ENCODE results near the gene HOXD11.

Gene HOXD11

DNA sequence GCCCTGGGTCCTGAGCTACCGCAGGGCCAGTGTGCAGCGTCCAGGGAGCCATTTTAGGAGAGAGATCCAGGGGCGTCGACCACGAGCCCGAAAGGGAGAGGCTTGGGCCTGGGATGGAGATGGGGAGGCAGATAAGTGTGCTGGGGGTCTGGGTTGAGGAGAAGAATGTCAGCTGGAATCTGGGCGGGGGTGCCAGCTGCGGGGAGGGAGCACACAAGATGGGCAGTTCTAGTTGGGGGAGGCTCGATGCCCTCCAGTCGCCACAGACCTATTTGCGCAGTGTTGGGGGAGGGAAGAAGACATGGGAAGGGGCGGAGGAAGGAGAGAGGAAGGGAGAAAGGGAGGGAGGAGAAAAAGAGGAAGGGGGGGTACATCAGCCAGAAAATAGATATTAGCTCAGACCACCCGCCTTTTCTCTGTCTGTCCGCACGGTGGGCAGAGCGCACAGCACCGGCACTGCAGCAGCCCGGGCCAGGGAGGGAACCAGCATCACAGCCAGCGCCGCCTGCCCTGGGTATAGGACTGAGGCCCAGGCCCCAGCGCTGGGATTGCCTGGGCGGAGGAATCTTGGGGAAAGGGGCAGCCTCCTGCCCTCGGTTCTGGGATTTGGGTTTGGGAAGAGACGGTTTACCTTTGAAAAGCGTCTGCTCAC, 1.9 kb upstream of the HOXD11 start:
- no peak for DNase-seq (ENCODE audit: low read depth in 2 of 2, low spot score in 1 of 2)

DNA sequence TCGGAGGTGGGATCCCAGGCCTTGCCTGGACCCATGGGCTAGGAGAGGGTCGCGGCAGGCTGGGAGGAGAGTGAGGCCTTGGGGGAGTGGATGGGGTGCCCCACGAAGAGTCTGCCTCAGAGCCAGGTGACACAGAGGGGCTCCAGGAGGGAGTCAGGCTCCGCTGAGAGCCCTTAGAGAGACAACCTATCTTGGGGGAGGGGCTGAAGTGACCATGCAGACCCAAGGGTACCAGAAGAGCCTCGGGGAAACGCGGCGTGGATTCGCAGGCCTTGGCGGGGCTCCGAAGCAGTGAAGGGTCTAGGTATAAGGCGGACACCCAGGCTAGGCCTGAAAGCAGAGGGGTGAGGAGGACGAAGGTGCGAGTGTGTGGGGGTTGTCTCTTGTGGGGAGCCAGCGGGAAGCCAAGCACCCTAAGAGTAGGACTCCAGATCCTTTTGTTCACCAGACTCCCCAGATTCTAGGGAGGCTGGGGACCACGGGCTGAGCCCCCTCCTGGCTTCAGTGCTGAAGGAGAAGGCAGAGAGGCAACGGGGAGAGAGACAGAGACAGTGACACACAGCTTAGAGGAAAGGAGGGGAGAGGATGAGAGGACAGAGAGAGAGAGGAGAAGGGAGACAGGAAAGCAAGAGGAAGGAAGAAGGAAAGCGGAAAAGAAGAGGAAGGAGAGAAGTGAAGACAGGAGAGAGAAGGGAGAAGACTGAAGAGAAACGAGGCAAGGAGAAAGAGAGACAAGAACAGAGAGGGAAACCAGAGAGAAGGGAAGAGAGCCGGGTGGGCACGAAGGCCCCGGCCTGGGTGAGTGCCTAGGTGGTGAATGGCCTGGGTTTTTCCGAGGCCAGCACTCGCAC, 1.1 kb upstream of the HOXD11 start:
- DNase-seq (ENCODE audit: low read depth in 2 of 2, low spot score in 1 of 2): no peak

DNA sequence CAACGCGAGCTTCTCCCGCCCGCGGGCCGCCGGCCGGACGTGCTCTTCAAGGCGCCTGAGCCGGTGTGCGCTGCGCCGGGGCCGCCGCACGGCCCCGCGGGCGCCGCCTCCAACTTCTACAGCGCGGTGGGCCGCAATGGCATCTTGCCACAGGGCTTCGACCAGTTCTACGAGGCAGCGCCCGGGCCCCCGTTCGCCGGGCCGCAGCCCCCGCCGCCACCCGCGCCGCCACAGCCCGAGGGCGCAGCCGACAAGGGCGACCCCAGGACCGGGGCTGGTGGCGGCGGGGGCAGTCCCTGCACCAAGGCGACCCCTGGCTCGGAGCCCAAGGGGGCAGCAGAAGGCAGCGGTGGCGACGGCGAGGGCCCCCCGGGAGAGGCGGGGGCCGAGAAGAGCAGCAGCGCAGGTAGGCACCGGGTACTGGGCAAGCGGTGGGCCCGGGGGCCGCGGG, 676 bp downstream of the HOXD11 start:
- no peak for DNase-seq (ENCODE audit: low read depth in 2 of 2, low spot score in 1 of 2)

DNA sequence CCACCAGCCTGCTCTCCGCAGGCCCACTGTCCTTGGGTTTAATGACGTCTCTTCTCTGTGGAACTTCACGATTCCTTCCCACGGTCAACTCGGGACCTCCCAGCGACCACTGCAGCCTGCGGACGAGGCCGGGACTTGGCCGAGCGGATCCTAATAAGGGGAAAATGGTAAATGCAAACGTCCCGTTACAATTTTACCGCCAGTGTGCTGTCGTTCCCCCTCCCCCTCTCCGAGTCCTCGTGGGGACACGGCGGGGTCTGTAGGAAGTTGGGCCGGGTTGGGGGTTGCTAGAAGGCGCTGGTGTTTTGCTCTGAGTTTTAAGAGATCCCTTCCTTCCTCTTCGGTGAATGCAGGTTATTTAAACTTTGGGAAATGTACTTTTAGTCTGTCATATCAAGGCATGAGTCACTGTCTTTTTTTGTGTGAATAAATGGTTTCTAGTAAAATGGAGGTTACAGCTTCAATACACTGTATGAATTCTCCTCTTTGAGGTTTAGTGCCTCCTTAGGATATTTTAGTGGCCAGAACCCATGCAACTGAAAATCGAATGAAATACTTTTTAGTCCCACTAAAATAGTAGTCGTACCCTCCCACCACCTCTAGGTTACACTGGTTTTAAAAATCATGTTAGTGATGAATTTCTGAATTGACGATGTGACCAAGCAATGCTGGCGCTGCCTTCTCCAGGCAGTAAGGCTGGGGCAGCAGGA, 2.3 kb downstream of the HOXD11 start:
- no peak for DNase-seq (ENCODE audit: low read depth in 2 of 2, low spot score in 1 of 2)

DNA sequence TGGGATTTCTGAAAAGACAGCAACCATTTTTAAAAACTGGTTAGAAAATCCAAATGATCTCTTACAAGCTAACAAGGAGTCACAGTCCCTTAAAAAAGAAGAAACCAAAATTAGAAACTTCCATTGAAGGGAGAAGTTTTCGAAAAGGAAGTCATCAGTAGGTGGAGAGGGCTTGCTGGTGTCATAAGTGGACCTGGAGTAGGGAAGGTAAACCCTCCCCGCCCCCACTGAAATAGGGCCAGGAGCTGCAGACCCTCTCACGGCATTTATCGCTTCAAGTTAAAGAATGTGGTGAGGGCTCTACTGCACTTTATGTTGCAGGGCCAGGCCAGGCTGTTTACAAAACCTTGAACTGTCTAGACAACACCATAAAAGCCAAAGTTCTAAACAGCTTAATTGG, 2.9 kb downstream of the HOXD11 start:
- no peak for DNase-seq (ENCODE audit: low read depth in 2 of 2, low spot score in 1 of 2)

DNA sequence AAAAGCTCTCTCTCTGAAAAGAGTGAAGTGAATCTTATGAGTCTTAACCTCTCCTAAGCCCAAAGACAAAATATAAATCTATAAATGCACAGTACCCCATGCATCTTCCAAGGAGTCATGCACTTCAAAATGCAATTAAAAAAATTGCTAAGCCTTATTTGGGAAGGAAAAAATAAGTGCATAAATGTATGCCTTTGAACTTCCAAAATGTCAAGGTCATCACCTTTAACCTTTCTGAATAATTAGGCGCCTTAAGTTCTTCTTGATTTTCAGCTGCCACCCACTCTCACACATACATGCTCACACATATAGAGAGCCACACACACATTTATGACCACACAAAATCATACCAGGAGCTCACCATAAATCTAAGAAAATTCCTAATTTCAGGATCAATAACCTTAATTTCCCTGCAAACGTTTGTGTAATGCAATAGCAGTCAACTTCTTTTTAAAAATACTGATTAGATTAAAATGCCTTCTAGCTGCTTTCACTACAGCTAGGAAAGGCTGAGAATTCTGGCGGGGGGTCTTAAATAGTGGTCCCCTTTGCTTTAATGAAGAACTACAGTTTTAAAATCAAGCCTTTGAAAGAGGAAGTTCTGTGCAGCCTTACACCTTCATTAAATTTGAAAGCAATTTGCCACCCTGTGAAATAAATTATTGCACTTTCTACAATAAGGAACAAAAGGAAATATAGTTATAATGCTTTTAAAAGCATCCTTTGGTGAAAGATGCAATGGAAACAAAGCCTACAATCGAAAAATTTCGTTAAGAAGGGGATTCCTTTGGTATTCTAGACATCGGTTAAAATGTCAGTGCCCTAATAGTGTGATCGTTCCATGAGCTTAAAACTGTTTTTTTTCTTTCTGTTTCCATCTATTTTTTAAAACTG, 3.6 kb downstream of the HOXD11 start:
- no peak for DNase-seq (ENCODE audit: low read depth in 2 of 2, low spot score in 1 of 2)

DNA sequence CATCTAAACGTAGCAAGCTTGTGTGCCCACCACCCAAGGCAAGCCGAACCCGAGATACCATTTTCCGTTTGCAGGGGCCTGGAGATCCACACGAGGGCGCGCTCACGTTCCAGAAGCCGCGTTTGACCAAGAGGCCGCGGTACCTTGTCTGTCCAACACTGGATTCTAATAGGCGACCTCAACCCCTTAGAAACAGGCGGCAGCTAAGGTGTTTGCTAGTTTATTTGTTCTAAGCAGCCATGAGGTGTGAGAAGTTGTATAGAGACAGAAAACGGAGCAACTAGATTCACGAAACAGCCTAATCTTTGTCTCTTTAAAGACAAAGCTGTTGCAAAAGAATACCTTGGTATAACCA, 4.2 kb downstream of the HOXD11 start:
- DNase-seq (ENCODE audit: low read depth in 2 of 2, low spot score in 1 of 2): no peak

DNA sequence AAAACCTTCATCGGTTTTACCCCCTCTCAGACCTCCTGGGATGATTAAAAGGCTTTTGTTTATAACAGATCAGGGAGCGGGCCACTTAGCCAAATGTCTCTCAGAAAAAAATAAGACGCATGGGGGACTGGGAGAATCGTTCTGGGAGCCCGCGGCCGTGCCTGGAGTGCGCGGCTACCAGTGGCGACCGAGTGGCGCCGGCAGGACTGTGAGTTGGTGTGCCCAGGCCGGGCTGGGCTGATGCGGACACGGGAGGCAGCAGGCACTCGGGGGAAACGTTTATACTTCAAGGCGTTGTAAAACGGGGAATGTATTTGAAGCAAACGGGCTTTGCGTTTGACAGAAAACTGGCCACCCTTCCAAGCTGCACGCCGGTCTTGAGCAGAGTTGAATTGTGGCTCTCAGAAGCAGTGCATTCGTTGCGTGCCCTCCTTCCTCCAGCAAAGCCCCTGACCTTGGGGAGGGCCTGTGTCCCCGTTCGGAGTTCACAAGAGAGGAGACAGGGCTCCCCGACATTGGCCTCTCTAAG, 4.8 kb downstream of the HOXD11 start:
- DNase-seq (ENCODE audit: low read depth in 2 of 2, low spot score in 1 of 2): no peak

DNA sequence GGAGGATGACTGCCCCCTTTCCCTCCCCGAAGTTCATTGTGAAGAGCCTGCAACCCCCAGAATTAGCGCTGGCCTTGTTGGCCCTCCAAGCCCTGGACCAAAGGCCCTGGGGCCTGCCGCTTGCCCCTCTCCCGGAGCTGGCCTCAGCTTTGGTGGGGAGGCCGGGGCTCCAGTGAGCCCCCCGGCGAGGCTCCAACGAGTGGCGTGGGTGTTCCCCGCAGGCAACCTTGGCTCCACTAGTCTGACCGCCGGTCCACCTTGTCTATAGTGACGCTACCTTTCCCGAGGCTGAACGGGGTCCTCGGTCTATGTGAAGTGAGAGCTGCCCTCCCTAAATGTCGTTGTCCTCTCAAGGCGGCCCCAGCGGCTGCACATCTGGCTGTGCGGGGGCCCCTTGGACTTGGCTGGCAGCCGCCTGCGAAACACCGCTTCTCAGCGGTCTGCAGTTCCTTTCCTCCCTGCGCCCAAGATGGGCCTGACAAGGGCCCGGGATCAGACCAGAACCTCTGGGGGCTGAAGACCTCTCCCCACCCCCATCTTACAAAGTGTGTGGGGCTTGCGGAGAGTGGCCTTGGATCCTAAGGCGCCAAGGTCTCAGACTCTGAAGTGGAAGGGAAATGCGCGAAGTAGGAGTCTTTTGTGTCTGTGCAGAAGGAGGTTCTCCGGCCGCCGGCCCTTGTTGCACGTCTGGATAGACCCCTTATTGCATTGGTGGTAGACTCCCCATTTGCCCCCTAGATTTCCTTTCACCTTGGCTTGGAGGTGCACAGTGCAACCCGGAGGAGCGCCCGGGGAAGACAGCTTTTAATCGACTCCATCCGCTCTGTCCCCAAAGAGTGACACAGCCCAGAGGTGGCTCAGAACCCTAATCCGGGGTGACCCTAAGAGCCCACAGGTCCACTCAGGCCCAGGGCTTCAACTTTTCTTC, 5.6 kb downstream of the HOXD11 start:
- DNase-seq (ENCODE audit: low read depth in 2 of 2, low spot score in 1 of 2): no peak

DNA sequence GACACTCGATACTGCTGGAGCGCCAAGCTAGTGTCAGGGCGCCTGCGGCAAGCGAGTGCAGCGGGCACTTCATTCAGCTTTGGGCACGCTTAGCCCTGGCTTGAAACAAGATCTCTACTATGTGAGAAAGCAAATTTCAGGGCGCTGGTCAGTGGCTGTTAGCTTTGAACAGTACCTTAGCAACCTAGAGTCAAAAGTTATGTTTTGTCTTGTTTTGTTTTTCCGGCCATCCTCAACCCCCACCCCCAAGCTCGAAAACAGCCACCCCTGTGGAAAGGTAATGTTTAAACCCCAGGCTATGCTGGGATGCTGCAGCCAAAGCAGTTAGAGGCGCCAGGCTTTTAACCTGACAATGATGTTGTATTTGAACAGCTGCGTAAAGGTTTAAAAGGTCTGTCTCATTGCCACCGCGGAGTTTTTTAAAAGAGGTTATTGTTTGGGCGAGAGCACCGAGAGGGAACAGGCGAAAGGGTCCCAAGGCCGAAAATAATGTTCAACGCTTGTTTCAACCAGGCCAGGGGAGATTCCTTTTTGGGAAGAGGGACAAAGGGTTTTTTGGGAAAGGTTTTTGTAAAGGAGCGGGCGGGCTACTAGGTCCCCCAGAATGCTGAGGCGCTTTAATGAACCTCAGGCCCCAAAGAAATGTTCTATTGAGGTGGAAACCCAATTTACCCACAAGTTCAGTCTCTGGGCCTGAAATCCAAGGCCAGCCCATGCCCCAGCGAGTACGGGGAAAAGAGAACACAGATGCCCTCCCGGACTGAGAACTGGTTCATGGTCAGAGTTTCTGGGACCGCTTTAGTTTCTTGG, 7.2 kb downstream of the HOXD11 start:
- DNase-seq (ENCODE audit: low read depth in 2 of 2, low spot score in 1 of 2): no peak

DNA sequence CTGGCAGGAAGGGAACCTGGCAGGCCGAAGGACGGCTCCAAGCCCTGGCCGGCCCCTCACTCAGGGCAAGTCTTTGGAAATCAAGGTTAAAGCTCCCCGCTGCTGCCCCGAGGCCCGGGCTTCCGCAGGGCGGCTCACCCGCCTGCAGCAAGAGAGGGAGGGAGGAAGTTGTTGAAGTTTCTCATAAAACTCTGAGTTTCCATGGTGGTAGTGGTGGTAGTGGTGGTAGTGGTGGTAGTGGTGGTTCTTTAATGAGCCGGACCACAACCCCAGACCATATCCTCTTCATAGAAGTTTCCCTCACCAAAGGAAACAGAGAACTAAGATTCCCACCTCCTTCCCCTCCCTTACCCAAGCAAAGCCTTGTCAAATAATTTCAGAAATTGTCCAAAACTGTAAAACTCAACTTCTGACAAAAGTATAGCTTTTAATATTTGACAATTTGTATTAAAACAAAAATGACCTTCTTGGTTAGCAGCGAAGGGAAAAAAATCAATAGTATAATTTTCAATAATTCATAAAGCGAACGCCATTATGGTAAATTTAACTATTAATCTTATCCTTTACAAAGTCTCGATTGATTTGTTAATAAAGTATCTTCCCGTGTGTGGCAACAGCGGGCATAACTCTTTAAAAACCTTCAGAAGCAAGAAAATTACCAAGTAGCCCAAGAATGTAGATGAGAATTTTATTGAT, 8.0 kb downstream of the HOXD11 start:
- DNase-seq (ENCODE audit: low read depth in 2 of 2, low spot score in 1 of 2): no peak

DNA sequence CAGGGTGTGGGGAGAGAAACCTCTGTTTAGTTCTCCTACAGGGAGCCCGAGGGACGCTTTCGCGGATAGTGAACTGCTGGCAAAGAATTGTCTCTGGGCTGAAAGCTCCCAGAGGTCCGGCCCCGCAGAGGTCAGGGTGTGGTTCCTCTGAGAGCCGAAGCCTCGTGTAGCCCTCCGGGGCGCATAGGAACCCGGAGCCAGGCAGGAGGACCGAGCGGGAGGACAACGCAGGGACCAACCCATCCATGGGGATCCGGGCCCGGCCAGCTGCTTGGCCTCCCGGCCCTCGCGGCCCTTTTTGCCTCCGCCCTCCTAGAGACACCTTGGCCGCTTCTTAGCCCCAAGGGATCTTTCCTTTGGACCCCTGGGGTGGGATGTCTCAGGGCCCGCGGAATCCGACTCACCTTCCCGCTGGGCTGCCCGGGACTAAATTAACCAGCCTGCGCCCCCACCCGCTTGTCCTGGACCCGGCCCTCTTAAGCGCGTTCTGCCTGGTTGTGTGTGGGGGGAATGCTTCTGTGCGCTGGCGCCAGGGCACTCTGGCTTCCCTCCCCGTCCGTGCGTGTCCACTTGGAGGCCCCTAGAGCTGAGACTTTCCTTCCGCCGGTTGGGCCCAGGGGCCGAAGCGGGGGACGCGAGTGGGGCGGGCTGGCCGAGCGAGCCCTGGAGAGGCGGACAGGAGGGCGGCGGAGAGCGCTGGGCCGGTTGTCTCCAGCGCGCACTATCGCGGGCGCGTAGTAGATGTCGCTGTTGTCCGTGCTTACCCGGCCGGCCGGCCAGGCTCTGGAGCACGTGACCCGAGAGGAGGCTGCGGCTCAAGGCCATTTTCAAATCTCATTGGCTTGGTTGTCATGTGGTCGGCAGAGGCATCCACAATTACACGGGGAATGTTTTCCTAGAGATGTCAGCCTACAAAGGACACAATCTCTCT, 9.1 kb downstream of the HOXD11 start, which contains the start of gene HOXD10:
HOXD10 (plus strand) TSS at position 896 of the 931 bp plus-strand sequence. CDS start 56 bp downstream, outside the sequence.
- no peak for DNase-seq (ENCODE audit: low read depth in 2 of 2, low spot score in 1 of 2)

DNA sequence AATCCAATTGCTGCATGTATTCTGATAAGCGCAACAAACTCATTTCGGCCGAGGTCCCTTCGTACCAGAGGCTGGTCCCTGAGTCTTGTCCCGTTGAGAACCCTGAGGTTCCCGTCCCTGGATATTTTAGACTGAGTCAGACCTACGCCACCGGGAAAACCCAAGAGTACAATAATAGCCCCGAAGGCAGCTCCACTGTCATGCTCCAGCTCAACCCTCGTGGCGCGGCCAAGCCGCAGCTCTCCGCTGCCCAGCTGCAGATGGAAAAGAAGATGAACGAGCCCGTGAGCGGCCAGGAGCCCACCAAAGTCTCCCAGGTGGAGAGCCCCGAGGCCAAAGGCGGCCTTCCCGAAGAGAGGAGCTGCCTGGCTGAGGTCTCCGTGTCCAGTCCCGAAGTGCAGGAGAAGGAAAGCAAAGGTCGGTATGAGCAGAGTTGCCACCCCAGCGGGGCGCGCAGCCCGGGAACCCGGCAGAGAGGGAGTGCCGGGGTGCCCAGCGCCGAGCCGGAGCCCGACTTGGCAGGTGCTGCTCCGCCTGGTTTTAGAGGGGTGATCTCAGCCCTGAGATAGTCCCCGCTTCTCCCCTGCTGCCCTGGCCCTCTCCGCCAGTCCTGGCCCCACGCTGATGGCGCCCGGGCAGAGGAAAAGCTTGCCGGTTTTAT, 10.2 kb downstream of the HOXD11 start:
- no peak for DNase-seq (ENCODE audit: low read depth in 2 of 2, low spot score in 1 of 2)

DNA sequence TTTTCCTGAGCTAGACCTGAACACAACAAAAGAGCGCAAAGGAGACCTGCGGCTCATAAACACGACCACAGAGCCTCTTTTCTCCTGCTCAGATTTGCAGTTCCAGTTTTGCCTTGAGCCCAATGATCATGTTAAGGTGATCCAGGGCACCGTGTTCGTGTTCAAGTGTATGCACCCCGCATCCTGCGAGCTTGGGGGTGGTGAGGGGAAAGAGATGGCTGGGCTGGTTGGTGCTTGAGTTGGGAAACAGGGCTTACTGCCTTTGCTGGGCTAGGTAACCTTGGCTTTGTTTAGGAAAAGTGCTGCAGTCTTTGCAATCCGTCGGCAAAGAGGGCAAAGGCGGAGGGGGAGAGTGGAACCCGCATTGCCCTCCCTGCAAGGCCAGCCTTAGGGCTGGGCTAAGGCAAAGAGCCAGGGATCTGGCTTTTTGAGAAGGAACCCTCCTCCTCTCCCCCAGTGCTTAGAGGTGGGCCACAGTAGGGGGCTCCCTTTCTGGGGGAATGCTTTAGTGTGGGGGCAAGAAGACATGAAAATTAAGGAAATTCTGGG, 10.8 kb downstream of the HOXD11 start:
- no peak for DNase-seq (ENCODE audit: low read depth in 2 of 2, low spot score in 1 of 2)

DNA sequence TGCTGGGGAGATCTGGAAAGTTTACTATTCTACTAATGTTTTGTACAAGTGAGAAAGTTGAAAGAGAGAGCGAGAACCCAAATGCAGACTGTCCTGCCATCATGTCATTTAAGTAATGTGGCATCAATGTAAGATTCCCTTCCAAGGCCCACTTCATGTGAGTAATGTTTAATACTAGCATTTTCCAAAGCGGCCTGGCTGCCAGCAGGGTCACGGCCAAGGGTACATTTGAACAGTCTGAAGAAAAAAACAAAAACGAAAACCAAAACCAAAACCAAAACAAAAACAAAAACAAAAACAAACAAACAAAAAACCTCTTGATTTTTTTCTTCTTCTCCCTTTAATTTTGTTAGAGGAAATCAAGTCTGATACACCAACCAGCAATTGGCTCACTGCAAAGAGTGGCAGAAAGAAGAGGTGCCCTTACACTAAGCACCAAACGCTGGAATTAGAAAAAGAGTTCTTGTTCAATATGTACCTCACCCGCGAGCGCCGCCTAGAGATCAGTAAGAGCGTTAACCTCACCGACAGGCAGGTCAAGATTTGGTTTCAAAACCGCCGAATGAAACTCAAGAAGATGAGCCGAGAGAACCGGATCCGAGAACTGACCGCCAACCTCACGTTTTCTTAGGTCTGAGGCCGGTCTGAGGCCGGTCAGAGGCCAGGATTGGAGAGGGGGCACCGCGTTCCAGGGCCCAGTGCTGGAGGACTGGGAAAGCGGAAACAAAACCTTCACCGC, 11.7 kb downstream of the HOXD11 start:
- DNase-seq (ENCODE audit: low read depth in 2 of 2, low spot score in 1 of 2): no peak

Measured in stimulated activated CD8-positive, alpha-beta memory T cell treated with anti-CD3 and anti-CD28 coated beads, Interleukin-4, amount 100 ng/mL, for 4 hours (primary cell).